NCI-H82 treated with DMSO at 0.1 percent for 48 hours (cell line): ENCODE measurements around the gene DNPH1.

Experiments
- DNase-seq: peaks from one replicate; lab custom pipeline; 2025; ENCODE audit not compliant: unreplicated experiment; lab: John Stamatoyannopoulos, UW

Gene DNPH1

GRCh38 chr6:43216200-43216599 lies 13.1 kb downstream of the DNPH1 start:
- no peak for DNase-seq

GRCh38 chr6:43215066-43215465 lies 14.2 kb downstream of the DNPH1 start:
- DNase-seq, result no peak

- DNase-seq, result no peak
These were observed 15.8 kb downstream of the DNPH1 start for GRCh38 chr6:43213431-43213830.

GRCh38 chr6:43211955-43212354 lies 17.3 kb downstream of the DNPH1 start:
- no peak for DNase-seq

DNA sequence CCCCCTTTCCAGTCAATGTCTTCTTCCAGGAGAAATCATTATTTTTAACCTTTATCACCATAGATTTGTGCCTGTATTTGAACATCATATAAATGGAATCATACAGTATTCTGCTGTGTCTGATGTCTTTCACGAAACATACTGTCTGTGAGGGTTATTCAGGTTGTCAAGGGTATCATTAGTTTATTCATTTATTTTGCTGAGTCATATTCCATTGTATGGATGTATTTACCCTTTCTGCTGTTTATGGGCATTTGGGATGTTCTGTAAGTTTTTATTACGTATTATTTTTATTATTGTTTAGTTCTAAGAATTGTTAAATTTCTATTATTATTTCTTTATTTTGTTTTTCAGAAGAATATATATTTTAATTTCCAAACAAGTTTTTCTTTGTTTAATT lies 22.0 kb downstream of the DNPH1 start:
- no peak for DNase-seq

DNA sequence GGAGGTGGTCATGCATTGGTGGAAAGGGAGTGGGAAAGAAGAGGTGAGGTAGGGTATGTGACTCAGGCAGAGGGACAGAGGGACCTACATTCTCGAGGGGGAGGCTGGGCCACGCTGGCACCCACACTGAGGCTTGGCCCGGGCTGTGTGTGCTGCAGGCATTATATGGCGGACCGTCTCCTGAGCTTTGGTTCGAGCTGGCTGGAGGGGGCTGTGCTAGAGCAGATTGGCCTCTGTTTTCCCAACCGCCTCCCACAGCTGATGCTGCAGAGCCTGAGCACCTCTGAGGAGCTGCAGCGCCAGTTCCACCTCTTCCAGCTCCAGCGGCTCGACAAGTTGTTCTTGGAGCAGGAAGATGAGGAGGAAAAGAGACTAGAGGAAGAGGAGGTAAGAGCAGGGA lies 23.4 kb downstream of the DNPH1 start:
- no peak for DNase-seq

- DNase-seq, result no peak
These were observed 24.8 kb downstream of the DNPH1 start for GRCh38 chr6:43204271-43205105.

DNA sequence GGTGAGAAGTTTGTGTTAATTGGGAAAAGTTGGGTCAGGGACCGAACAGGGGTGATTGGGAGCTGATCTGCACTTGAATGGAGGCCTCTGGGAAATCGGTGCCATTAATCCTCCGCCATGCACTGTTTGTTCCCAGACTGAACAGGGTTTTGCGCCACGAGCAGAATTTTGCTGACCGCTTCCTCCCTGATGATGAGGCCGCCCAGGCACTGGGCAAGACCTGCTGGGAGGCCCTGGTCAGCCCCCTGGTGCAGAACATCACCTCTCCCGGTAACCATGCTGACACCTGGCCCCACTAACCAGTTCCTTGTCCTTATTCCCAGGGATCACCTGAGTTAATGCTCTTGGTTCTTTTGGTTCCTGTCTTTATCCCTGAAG lies 25.6 kb downstream of the DNPH1 start:
- DNase-seq, result no peak

- DNase-seq, result no peak
These were observed 26.1 kb downstream of the DNPH1 start for GRCh38 chr6:43203029-43203717.

DNA sequence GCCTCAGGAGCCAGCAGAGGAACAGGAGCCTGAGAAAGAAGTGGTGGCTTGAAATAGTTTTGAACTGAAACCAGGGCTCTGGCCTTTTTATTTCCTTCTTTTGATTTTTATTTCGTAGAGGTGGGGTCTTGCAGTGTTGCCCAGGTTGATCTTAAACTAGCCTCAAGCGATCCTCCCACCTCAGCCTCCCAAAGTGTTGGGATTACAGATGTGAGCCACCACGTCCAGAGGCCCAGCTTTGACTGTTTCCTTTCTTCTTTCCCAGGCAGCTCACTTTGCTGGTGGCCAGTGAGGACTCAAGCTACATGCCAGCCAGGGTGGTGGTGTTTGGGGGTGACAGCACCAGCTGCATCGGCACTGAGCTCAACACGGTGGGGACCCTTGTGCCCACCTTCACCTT lies 26.8 kb downstream of the DNPH1 start:
- DNase-seq, result no peak

DNA sequence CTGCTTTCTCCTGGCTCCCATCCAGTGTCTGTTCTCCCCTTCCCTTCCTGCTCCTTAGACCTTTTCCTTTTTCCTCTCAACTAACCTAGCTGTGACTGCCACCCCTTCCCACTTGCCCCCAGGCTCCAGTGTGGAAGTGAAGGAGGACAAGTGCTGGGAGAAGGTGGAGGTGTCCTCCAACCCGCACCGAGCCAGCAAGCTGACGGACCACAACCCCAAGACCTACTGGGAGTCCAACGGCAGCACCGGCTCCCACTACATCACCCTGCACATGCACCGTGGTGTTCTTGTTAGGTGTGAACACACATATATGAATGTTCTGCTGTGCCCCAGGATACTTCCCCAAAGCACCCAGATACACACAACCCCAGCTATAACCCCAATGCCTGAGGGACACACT lies 28.7 kb downstream of the DNPH1 start:
- no peak for DNase-seq

- no peak for DNase-seq
These were observed 29.4 kb downstream of the DNPH1 start for GRCh38 chr6:43199912-43200311.

DNA sequence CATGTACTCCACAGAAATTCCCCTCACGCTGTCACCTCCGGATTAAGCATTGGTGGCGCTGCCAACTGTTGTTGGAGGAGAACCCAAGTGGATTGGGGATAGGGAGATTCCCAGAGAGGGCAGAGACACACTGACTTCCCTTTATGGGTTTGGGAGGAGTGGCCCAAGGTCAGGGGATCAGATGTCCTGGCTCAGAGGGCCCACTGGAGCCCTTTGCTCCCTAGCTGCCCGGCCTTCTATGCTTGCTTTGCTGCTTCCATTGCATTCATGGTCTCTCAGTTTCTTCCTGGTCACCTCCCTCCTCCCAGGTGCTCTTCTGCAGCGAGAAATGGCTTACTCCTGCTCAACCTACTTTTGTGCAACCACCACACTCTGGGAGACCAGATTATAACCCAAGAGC lies 32.9 kb downstream of the DNPH1 start:
- DNase-seq, result no peak

- DNase-seq, result no peak
These were observed 35.4 kb downstream of the DNPH1 start for GRCh38 chr6:43193929-43194328.

DNA sequence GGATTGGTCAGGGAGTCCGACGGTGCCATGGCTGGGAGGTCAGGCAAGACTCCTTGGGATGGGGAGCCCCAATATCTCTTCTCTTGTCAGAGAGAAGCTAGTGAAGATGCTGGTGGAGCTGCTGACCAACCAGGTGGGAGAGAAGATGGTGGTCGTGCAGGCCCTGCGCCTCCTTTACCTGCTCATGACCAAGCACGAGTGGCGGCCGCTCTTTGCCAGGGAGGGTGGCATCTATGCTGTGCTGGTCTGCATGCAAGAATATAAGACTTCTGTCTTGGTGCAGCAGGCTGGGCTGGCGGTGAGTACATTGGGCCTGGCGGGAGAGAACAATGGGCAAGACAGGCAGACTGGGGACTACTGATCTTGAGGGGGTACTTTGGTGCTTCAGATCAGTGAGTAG lies 36.4 kb downstream of the DNPH1 start:
- no peak for DNase-seq

DNA sequence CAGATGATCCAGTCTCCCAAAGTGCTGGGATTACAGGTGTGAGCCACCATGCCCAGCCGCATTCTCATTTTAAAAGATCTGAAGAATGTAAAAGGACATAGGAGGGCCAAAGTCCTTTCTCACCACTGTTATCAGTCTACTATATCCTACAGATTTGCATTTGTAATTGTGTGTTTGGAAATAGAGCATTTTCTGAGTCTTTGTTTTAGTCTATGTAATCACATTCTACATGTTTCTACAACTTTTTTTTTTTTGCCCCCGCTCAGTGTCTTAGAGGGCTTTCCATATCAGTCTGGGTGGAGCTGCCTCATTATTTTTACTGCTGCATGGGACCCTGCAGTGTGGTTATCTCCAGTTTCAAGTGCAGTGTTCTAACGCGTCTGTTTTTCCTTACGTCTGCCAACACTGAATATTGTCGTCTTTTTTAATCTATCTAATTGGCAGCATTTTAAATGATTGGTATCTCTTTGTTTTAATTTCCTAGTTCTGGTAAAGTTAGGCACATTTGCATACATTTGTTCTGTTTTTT lies 39.4 kb downstream of the DNPH1 start:
- DNase-seq, result no peak

- DNase-seq, result no peak
These were observed 40.9 kb downstream of the DNPH1 start for GRCh38 chr6:43188426-43188825.

DNA sequence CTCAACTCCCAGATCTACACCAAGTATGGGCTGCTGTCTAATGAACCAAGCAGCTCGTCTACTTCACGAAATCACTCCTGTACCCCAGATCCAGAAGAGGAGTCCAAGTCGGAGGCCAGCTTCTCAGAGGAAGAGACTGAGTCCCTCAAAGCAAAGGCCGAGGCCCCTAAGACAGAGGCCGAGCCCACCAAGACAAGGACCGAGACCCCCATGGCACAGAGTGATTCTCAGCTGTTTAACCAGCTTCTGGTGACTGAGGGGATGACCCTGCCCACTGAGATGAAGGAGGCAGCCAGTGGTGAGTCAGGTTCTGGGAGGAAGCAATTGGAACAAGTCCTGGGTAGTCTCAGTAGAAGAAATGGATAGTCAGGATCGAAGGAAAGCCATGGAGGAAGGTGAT lies 41.5 kb downstream of the DNPH1 start:
- no peak for DNase-seq

DNA sequence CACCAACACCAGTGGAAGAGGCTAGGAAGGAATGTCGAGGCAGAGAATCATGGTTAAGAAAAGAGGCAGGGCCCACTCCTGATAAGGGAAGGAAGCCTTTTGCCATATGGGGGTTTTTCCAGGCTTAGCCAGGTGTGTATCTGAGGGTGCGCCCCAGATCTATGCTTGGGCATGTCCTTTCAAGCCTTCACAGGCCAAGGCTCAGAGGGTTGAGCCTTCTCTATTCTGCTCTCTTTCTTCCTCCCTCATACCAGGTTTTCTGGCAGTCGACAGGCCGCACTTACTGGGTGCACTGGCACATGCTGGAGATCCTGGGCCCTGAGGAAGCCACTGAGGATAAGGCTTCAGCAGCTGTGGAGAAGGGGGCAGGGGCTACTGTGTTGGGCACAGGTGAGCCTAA lies 42.6 kb downstream of the DNPH1 start:
- DNase-seq, result no peak

GRCh38 chr6:43186019-43186418 lies 43.3 kb downstream of the DNPH1 start:
- no peak for DNase-seq

- DNase-seq, result no peak
These were observed 43.8 kb downstream of the DNPH1 start for GRCh38 chr6:43185391-43185985.
